GF-D8 (cell line): ENCODE results near the gene FAM177A1.
"Not testable (repeated sequence)": the region's sequence is repeated elsewhere in the genome, so short reads cannot be mapped to it uniquely, and the experiment has no call there.

Experiments
- DNase-seq: peaks from one replicate; lab custom pipeline; 2025; lab: John Stamatoyannopoulos, UW

Gene FAM177A1

GRCh38 chr14:35061113-35061791, 15.2 kb downstream of the FAM177A1 start:
- not testable (repeated sequence) for DNase-seq

GRCh38 chr14:35065731-35066130, 19.7 kb downstream of the FAM177A1 start:
- DNase-seq, result not testable (repeated sequence)

DNA sequence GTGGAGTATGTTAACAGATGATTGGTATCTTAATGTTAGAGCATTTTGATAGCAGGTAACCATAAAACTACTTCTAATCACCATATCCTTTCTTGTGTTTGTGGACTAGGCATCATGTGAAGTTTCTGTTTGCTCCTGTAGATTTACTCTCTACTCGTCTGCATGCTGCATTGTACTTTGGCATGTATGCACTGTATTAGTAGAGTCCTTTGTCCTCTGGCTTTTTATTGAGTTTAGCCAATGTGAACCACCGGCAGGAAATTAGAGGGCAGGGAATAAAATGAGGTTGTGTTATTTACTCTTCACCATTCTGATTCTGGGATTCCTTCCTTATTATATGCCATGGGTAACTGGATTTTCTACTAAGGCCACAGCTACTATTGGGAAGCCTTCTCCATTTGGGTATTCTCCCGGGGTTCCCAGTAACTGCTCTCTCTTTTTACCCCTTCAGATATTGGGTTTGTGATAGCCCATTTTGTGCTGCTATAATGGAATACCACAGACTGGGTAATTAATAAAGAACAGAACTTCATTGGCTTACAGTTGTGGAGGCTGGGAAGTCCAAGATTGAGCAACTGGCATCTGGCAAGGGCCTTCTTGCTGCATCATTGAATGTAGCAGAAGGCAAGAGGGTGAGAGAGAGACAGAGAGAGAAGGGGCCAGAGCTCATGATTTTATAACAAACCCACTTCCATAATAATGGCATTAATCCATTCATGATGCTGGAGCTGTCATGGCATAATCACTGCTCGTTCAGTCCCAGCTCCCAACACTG, 22.4 kb downstream of the FAM177A1 start:
- DNase-seq, result no peak

DNA sequence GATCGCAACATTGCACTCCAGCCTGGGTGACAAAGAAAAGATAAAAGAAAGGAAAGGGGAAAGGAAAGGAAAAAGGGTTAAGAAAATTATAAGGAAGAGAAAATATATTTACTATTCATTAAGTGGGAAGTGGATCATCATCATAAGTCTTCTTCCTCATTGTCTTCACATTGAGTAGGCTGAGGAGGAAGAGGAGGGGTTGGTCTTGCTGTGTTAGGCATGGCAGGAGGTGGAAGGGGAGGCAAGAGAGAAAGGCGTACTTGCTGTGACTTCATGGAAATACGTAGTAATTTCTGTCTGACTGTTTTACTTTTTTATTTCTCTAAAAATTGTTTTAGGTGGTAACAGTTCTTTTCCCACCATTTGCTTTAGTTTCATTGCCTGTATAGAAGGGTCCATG, 26.2 kb downstream of the FAM177A1 start:
- DNase-seq, result no peak

DNA sequence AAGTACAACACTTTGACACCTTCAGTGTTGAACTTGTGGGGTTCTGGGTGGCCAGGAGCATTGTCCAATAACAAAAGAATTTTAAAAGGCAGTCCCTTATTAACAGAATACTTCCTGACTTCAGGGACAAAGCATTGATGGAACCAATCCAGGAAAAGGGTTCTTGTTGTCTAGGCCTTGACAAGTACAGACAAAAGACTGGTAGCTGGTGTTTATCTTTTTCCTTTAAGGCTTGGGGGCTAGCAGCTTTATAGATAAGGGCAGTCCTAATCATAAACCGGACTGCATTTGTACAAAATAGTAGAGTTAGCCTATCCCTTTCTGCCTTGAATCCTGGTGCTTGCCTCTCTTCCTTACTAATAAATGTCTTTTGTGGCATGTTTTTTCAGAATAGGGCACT, 27.4 kb downstream of the FAM177A1 start:
- DNase-seq, result no peak

DNA sequence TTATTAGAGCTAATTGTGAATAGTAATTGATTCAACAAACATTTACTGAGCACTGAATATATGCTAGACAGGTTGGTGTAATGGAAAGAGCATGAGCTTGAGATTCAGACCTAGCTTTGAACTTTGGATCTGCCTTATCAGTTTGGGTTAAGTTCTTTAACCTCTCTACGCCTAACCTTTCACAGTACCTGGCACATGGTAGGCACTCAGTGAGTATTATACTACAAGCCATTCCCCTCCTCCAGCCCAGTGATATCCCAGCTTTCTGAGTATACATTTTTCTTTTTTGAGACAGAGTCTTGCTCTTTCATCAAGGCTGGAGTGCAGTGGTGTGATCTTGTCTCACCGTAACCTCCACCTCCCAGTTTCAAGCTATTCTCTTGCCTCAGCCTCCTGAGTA, 32.0 kb downstream of the FAM177A1 start:
- no peak for DNase-seq

- DNase-seq, result no peak
Measured at GRCh38 chr14:35079742-35080141, 33.7 kb downstream of the FAM177A1 start.

DNA sequence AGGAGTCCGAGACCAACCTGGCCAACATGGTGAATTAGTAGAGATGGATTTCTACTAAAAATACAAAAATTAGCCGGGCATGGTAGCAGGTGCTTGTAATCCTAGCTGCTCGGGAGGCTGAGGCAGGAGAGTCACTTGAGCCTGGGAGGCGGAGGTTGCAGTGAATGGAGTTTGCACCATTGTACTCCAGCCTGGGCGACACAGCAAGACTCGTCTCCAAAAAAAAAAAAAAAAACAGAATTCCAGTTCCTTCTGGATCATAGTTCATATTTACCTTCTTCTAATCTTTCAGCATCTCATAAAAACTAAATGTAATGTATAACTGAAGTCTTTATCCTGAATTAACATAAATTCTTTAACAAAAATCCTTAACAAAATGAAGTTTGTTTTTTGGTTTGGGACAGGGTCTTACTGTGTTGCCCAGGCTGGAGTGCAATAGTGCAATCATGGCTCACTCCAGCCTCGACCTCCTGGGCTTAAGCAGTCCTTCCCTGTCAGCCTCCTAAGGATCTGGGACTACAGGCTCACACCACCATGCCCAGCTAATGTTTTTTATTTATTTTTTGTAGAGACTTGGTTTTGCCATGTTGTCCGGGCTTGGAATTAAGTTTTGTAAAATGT, 37.6 kb downstream of the FAM177A1 start:
- no peak for DNase-seq

DNA sequence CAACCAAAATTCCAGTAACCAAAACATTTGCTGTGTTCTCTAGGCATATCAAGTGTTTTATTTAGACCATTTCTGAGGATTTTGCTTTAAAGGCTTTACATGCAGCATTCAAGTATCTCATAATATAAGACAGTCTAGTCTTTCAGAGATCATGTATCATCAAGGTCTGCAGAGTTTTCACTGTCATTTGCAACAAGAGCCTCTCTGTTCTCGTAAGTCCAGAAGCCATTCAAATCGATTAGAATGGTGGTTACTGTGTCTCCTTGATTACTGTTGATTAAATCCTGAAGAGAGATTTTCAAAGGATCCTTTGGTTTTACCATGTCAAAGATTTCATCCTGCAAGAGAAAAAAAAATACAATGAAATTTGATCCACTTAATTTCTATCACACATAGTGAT, 39.4 kb downstream of the FAM177A1 start:
- no peak for DNase-seq

DNA sequence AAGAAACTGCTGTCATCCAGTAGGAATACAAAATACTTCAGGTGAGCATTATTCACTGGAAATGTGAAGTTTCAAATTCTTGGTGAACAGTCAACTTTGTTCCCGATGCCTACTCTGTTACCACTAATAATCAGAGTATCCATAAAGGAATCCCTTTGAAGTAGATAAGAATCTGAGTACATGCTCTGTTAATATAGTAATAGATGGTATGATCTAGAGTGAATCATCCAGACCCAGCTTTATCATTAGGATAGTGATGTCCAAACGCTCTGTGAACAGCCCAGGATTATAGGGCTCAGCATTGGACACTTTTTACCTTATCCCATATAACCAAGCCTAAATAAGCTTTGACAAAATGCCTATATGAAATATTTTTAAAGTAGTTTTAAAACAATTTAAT, 42.4 kb downstream of the FAM177A1 start:
- DNase-seq, result no peak

DNA sequence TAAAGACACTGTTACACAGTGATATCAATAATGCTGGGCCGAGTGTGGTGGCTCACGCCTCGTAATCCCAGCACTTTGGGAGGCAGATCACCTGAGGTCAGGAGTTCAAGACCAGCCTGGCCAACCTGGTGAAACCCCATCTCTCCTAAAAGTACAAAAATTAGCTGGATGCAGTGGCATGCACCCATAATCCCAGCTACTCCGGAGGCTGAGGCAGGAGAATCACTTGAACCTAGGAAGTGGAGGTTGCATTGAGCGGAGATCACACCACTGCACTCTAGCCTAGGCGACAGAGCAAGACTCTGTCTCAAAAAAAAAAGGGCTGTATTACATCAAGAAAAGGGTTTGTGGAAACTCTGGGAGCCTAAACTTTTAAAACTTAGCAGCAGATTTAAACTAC, 48.6 kb downstream of the FAM177A1 start:
- DNase-seq, result not testable (repeated sequence)

- DNase-seq, result no peak
Measured at GRCh38 chr14:35107866-35108265, 61.8 kb downstream of the FAM177A1 start.

DNA sequence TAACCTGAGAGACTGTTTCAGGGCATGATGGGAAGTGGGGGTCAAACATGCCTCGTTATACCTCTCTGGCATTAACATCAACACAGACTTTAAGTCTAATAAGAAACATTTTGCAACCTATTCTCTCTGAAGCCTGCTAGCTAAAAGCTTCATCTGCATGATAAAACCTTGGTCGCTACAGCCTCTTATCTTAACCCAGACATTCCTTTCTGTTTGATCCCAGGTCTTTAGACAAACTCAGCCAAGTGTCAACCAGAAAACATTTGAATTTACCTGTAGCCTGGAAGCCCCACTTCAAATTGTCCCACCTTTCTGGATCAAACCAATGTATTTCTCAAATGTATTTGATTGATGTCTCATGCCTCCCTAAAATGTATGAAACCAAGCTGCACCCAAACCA, 66.6 kb downstream of the FAM177A1 start:
- no peak for DNase-seq

DNA sequence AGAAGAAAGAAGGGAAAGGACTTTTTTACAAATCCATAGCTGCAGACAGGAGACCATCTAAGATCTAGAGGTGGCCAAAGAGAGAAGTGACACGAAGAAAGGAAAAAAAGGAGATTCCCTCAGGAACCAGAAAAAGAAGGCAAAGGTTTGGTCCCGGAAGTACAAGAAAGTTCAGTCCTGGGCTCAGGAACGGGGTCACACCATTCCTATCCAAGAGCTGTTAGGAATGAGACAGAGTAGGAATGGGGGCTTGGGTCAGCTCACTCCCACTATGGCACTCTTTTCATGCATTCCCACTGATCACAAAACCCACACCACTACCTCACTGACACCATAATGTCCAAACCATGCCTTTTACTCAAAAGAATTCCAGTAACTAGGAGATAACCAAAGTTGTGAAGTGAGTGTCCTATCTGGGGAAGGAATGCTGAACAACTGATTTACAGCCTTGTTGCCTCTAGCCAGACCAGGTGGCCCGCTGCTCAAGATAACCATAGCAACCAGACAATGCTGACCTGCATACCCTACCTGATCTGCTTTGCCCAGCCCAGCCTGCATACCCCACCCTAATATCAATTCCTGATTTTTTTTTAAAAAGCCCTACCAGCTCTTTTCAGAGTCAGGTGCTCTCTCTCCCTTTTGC, 67.4 kb downstream of the FAM177A1 start:
- no peak for DNase-seq

- DNase-seq, result no peak
Measured at GRCh38 chr14:35114036-35114435, 68.0 kb downstream of the FAM177A1 start.

- DNase-seq, result no peak
Measured at GRCh38 chr14:35116242-35116641, 70.2 kb downstream of the FAM177A1 start.

DNA sequence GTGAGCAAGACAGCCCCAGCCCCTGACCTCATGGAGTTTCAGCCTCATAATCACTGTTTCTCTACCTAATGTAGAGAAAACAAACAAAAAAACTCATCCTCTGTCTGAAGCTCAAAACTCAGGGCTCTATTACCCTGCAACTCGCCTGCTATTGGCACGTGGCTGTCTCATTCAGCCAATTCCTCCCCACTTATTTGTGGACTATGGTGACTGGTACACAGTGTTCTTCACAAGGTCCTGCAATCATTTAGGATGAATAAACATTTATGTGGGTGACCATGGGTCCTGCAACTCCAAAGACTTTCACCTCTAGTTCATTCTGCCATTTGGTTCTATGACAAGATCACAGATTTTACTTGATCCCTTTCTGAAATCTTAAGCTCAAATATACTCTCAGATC, 71.0 kb downstream of the FAM177A1 start:
- DNase-seq, result no peak

GRCh38 chr14:35121026-35121886, 75.2 kb downstream of the FAM177A1 start:
- DNase-seq, result no peak

- DNase-seq, result peak; percentile 86
Measured at GRCh38 chr14:35121887-35122695, 76.0 kb downstream of the FAM177A1 start, which contains the start of the genes PPP2R3C and PRORP. Gene PPP2R3C, minus strand, starts transcription at chr14:35121990. Its CDS starts 31 bp downstream, at chr14:35121959. Gene PRORP, plus strand, starts transcription at chr14:35122552. Its CDS starts 694 bp downstream, at chr14:35123246.

GRCh38 chr14:35122696-35123387, 76.8 kb downstream of the FAM177A1 start:
- no peak for DNase-seq
